Stimulated activated CD4-positive, alpha-beta T cell treated with anti-CD3 and anti-CD28 coated beads, Interleukin-4, amount 100 ng/mL, for 1 hour (primary cell): ENCODE data around the gene CYP2W1.

ENCODE experiments used
- DNase-seq: peaks from one replicate; pipeline ENCODE4 v3.0.0-alpha.2; 2020

CYP2W1 gene

DNA sequence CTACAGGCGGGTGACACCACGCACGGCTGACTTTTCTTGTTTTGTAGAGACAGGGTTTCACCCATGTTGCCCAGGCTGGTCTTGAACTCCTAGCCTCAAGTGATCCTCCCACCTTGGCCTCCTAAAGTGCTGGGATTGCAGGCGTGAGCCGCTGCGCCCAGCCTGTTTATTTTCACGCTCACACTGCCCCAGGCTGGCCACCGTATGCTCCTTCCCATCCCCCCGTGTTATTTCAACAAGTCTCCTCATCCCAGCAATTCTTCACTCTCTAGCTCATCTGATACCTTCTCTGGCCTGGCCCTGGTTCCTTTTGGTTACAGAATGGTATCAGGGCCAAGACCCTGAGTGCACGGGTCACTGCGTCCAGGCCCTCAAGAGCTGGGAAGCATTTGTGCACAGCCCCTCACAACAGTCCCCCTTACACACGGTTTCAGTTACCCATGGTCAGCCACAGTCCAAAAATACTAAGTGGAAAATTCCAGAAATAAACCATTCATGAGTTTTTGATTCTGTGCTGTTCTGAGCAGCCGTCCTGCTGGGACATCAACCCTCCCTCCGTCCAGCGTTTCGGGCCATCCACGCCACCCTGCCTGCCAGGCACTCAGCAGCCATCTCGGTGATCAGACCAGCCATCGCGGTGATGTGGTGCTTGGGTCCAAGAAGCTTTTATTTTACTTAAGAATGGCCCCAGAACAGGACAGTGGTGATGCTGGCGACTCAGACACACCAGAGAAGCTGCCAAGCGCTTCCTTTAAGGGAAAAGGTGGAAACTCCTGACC lies 16.5 kb upstream of the CYP2W1 start:
- DNase-seq, result no peak

- no peak for DNase-seq
These were observed 15.5 kb upstream of the CYP2W1 start for GRCh38 chr7:967361-968082.

GRCh38 chr7:968205-969105 lies 14.5 kb upstream of the CYP2W1 start:
- no peak for DNase-seq

- no peak for DNase-seq
These were observed 13.6 kb upstream of the CYP2W1 start for GRCh38 chr7:969403-969802.

DNA sequence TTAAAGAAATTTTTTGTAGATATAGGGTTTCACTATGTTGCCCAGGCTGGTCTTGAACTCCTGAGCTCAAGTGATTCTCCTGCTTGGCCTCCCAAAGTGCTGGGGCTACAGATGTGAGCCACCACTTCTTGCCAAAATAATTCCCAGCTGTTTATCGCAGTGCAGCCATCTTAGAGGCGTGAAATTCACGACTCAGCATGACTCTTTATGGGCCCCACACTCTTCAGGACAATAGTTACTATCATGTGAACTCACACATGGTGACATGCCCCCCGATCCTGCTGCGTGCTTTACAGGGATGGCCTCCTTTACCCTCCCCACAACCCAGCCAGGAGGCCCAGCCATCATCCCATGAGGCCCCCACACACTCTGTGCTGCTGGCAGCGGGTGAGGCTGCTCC lies 12.2 kb upstream of the CYP2W1 start:
- DNase-seq, result no peak

GRCh38 chr7:972110-972509 lies 10.9 kb upstream of the CYP2W1 start:
- no peak for DNase-seq

DNA sequence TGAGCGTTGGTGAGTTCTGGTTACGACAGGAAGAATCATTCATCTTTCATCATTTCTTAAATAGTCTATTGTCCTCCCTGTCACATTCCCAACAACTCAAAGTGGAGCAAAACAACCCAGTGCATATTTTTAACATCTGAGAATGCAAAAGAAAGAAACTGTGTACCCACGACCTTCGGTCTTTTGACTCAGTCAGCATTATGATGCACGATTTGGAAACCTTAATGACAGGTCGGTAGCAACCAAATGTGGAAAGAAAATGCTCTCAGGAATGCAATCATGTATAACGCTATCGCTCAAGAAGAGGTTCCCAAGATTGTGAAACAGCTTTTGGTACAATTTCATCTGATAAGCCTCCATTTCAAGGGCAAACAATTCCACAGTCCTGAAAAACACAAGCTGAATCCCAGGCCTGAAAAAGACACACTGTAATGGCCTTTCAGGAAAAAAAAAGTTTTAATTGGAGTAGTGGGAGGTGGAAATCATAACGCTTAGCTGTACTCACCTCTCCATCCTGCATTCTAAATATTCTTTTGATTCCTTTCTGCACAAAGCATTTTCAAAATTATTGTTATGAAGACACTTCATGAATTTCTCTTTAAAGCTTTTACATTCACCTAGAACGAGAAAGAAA lies 10.2 kb upstream of the CYP2W1 start:
- no peak for DNase-seq

DNA sequence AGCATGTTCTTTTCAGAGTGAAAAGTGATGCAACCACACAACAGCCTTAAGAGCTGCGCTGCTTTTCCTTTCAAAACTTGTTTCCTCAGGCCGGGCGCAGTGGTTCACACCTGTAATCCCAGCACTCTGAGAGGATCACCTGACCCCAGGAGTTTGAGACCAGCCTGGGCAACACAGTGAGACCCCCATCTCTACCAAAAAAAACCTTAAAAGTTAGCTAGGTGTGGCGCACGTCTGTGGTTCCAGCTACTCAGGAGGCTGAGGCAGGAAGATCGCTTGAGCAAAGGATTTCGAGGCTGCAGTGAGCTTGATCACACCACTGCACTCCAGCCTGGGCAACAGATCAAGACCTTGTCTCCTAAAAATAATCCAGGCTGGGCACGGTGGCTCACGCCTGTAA lies 9.7 kb upstream of the CYP2W1 start:
- no peak for DNase-seq

DNA sequence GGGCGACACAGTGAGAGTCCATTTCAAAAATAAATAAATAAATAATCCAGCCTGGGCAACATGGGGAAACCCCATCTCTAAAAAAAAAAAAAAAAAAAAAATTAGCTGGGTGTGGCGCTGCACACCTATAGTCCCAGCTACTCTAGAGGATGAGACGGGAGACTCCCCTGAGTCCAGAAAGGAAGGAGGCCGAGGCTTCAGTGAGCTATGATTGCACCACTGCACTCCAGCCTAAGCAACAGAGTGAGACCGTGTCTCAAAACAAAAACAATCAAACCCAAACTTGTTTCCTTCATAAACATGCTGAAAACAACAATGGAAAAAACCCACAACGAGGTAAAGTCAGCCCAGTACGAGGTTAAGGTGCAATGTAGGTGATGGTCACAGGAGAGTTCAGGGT lies 8.8 kb upstream of the CYP2W1 start:
- no peak for DNase-seq

DNA sequence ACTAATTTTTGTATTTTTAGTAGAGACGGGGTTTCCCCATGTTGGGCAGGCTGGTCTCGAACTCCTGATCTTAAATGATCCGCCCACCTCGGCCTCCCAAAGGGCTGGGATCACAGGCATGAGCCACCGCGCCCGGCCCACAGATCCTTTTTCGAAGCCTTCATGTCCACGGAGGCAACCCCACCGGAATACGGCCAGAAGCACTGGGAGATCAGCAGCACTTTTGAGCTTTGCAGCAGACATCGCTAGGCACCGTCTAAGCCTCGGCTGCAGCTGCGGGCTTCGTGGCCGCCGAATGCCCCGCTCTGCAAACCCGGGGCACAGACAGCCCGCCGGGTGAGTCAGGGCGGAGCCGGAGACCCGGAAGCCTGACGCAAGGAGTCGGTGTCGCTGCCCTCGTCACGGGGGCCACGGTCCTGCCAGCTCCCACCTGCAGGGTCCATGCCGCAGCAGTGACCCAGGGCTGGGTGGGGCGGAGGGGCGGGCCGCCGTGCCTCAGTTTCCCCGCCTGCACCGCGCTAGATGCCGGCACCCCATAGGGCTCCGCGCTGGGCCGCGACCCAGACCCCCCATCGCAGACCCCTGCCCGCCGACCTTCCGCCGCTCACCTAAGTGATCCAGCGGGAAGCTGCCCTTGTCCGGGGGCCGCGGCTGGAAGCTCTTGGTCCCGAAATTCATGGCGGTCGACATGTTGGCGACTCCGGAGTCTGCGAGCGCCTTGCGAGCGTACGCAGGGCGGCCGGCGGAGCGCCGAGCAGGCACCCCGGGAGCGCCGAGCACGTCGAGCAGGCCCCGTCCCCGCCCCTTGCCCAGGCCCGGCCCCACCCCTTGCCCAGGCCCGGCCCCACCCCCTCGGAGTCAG lies 7.9 kb upstream of the CYP2W1 start, which contains the start of gene COX19:
Gene COX19, minus strand, starts transcription at position 730 of the 862 bp plus-strand sequence. Its CDS starts 40 bp downstream, at position 690.
- DNase-seq, result peak; percentile 91

DNA sequence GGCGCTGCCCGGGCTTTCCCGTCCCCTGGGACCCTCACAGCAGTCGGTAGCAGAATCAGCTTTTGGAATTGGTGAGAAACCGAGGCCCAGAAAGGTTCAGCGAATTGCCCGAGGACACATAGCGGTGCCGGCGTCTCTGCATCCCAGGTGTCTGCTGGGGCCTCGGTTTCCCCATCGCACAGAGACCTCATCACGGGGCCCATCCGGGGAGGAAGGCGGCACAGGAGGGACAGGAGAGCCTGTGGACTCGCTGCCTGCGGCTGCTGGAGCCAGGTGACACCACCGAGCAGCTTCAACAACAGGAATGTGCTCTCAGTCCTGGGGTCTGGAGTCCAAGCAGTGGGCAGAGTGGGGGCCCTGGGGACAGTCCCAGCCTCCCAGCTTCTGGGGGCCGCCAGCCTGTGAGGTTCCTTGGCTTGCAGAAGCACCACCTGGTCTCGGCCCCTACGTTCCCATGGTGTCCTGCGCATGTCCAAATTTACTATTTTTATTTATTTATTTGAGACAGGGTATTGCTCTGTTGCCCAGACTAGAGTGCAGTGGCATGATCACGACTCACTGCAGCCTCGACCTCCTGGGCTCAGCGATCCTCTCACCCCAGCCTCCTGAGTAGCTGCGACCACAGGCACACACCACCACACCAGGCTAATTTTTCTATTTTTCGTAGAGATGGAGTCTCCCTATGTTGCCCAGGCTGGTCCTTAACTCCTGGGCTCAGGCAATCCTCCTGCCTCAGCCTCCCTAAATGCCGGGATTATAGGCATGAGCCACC lies 7.1 kb upstream of the CYP2W1 start:
- no peak for DNase-seq

- no peak for DNase-seq
These were observed 6.1 kb upstream of the CYP2W1 start for GRCh38 chr7:976901-977325.

DNA sequence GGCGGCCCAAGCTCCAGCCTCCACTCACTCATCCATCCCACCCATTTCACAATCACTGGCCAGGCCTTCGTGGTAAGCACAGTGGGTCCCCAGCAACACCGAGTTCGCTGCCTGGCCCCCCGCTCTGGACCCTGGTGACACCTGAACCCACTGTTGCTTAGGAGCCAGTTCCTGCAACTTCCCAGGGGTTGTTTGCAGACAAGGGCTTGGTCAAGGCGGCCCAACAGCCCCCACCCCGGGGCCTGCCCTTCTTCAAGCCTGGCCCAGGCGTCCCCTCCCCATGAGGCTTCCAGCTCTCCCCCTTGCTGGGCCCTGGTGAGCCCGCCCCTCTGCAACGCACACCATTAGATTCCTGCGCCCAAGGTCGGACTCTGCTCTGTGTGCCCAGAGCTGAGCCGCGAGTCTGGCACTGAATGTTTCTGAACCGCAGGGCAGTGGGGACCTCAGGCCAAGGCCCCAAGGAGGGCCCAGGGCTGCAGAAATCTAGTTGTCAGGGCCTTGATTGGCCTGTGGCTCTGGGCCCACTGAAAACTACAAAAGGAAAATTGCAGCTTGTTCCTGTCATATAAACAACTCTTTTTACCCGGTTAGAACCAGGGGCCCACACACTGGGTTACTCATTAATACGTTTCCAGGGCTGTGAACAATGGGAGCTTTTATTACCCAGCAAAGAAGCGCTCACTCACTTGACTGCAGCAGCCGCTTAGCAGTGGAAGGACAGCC lies 5.5 kb upstream of the CYP2W1 start:
- DNase-seq, result no peak

GRCh38 chr7:978049-978346 lies 5.0 kb upstream of the CYP2W1 start:
- DNase-seq, result no peak

GRCh38 chr7:978416-979091 lies 4.4 kb upstream of the CYP2W1 start:
- DNase-seq, result no peak

GRCh38 chr7:979151-979550 lies 3.8 kb upstream of the CYP2W1 start:
- no peak for DNase-seq

- DNase-seq, result no peak
These were observed 3.0 kb upstream of the CYP2W1 start for GRCh38 chr7:979886-980571.

GRCh38 chr7:981793-982510 lies 1.0 kb upstream of the CYP2W1 start:
- no peak for DNase-seq
